HG03565 (cell line): Measurements from ENCODE around the gene N4BP2L2.

Source experiments
- ATAC-seq: cut with Tn5 transposase; IDR thresholded peaks from one replicate; pipeline ENCODE4 v1.9.1; 2021; ENCODE audit warnings: mild to moderate bottlenecking, moderate library complexity; ENCODE audit not compliant: unreplicated experiment

The N4BP2L2 gene

GRCh38 chr13:32535115-32535514 lies 3.5 kb downstream of the N4BP2L2 start:
- ATAC-seq, result no peak

- ATAC-seq, result peak; percentile 58
These were observed 7.7 kb downstream of the N4BP2L2 start for GRCh38 chr13:32530841-32531253.

GRCh38 chr13:32528358-32528757 lies 10.2 kb downstream of the N4BP2L2 start:
- no peak for ATAC-seq

- no peak for ATAC-seq
These were observed 11.4 kb downstream of the N4BP2L2 start for GRCh38 chr13:32527151-32527550.

GRCh38 chr13:32525766-32526165 lies 12.8 kb downstream of the N4BP2L2 start:
- no peak for ATAC-seq

- no peak for ATAC-seq
These were observed 23.3 kb downstream of the N4BP2L2 start for GRCh38 chr13:32515246-32515645.

GRCh38 chr13:32511482-32511881 lies 27.1 kb downstream of the N4BP2L2 start:
- no peak for ATAC-seq

GRCh38 chr13:32504876-32505275 lies 33.7 kb downstream of the N4BP2L2 start:
- ATAC-seq, result no peak

- ATAC-seq, result no peak
These were observed 34.3 kb downstream of the N4BP2L2 start for GRCh38 chr13:32504263-32504662.

- no peak for ATAC-seq
These were observed 34.9 kb downstream of the N4BP2L2 start for GRCh38 chr13:32503727-32504126.

GRCh38 chr13:32501064-32501463 lies 37.5 kb downstream of the N4BP2L2 start:
- no peak for ATAC-seq

GRCh38 chr13:32499538-32500210 lies 38.9 kb downstream of the N4BP2L2 start:
- ATAC-seq, result no peak

- ATAC-seq, result no peak
These were observed 41.0 kb downstream of the N4BP2L2 start for GRCh38 chr13:32497589-32497988.

GRCh38 chr13:32496599-32497160 lies 41.9 kb downstream of the N4BP2L2 start:
- ATAC-seq, result no peak

- ATAC-seq, result no peak
These were observed 42.8 kb downstream of the N4BP2L2 start for GRCh38 chr13:32495841-32496240.

- ATAC-seq, result no peak
These were observed 43.2 kb downstream of the N4BP2L2 start for GRCh38 chr13:32495429-32495828.

- no peak for ATAC-seq
These were observed 47.6 kb downstream of the N4BP2L2 start for GRCh38 chr13:32491028-32491427.

- ATAC-seq, result no peak
These were observed 61.7 kb downstream of the N4BP2L2 start for GRCh38 chr13:32476892-32477291.

- ATAC-seq, result no peak
These were observed 62.4 kb downstream of the N4BP2L2 start for GRCh38 chr13:32476021-32476731.

- ATAC-seq, result no peak
These were observed 63.4 kb downstream of the N4BP2L2 start for GRCh38 chr13:32474999-32475792.

- no peak for ATAC-seq
These were observed 64.9 kb downstream of the N4BP2L2 start for GRCh38 chr13:32473650-32474049.
